ENCODE results near the gene FMNL3.

The FMNL3 gene

GRCh38 chr12:49588281-49588680, 118.9 kb downstream of the FMNL3 start:
- DNase-seq: no peak

DNA sequence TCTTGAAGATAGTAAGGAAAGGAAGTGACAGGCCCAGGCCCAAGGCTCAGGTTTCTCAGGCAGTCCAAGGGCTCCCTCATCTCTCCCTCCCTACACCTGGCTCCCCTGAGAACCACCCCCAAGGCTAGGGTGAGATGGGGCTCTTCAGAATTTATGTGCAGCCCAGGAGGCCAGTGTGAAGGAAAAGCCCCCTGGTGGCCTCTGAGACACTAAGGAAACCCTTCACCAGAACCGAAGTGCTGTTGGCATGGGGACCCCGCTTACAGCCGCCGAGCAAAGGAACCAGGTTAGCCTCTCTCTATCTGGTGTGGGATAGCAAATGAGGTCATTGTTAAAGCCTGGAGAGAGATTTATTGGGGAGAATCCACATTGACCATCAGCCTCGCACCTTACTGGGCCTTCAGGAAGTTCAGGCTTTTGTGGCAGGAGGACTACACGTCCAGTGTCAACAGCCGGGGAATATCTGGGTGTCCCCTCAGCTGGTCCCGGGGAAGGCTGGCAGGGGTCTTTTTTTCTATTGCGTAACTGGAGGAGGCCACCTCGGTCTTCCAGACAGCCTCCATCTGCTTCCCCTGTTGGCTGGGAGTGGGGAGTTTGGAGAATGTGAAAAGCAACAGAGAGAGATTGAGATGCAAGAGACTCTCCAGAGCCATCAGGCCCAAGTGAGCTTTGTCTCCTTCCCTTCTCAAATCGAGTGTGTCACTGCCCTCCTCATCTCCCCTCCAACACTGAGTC, 119.9 kb downstream of the FMNL3 start:
- DNase-seq: no peak
